Renal pelvis (tissue), 12 donors: ENCODE data around the gene SLC44A3. TPM values are rescaled to one million over a fixed set of nuclear protein-coding genes. Genes with fewer than 3 reads are reported as not detected.

ENCODE experiments used
- DNase-seq: peaks from one replicate; pipeline ENCODE4 v3.0.0-alpha.2; 2013
- long read RNA-seq, 16 experiments: transcript quantifications; one replicate each; lab custom pipeline, GENCODE V29; 2026
- polyA plus RNA-seq, 3 donors: library from polyadenylated mRNA; unstranded; fragments of 120-200 nt; gene quantifications; one replicate each; pipeline ENCODE4 v1.2.1, GENCODE V29; 2013; ENCODE audit not compliant: insufficient read length in 3 of 3

The SLC44A3 gene, protein sequence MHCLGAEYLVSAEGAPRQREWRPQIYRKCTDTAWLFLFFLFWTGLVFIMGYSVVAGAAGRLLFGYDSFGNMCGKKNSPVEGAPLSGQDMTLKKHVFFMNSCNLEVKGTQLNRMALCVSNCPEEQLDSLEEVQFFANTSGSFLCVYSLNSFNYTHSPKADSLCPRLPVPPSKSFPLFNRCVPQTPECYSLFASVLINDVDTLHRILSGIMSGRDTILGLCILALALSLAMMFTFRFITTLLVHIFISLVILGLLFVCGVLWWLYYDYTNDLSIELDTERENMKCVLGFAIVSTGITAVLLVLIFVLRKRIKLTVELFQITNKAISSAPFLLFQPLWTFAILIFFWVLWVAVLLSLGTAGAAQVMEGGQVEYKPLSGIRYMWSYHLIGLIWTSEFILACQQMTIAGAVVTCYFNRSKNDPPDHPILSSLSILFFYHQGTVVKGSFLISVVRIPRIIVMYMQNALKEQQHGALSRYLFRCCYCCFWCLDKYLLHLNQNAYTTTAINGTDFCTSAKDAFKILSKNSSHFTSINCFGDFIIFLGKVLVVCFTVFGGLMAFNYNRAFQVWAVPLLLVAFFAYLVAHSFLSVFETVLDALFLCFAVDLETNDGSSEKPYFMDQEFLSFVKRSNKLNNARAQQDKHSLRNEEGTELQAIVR
- 10 to 100 TPM; 52.8 to 88.6 (median 62.1) TPM for polyA plus RNA-seq
- long read RNA-seq, donor 1, partial matches to known transcripts: 313 of 333 reads
- long read RNA-seq, donor 1, other reads (novel, unspliced or antisense): 14 of 333 reads
- long read RNA-seq, donor 2, partial matches to known transcripts: 12 of 20 reads
- long read RNA-seq, donor 2, other reads (novel, unspliced or antisense): 0 of 20 reads
- long read RNA-seq, donor 3, partial matches to known transcripts: 341 of 358 reads
- long read RNA-seq, donor 3, other reads (novel, unspliced or antisense): 8 of 358 reads
- long read RNA-seq, donor 4, transcript SLC44A3-201 (15 exons, 2,388 nt): major isoform, 6 of 29 reads
- long read RNA-seq, donor 4, partial matches to known transcripts: 18 of 29 reads
- long read RNA-seq, donor 4, other reads (novel, unspliced or antisense): 0 of 29 reads
- long read RNA-seq, donor 5, partial matches to known transcripts: 0 of 5 reads
- long read RNA-seq, donor 5, other reads (novel, unspliced or antisense): 0 of 5 reads
- long read RNA-seq, donor 6, partial matches to known transcripts: 14 of 18 reads
- long read RNA-seq, donor 6, other reads (novel, unspliced or antisense): 0 of 18 reads
- long read RNA-seq, donor 7, partial matches to known transcripts: 429 of 453 reads
- long read RNA-seq, donor 7, other reads (novel, unspliced or antisense): 15 of 453 reads
- long read RNA-seq, donor 8, partial matches to known transcripts: 0 of 1 reads
- long read RNA-seq, donor 8, other reads (novel, unspliced or antisense): 0 of 1 reads
- long read RNA-seq, donor 9, transcript SLC44A3-201 (15 exons, 2,388 nt): major isoform, 5 of 25 reads
- long read RNA-seq, donor 9, partial matches to known transcripts: 18 of 25 reads
- long read RNA-seq, donor 9, other reads (novel, unspliced or antisense): 0 of 25 reads
- long read RNA-seq, donor 10, partial matches to known transcripts: 9 of 13 reads
- long read RNA-seq, donor 10, other reads (novel, unspliced or antisense): 0 of 13 reads
- long read RNA-seq, donor 11, partial matches to known transcripts: 5 of 9 reads
- long read RNA-seq, donor 11, other reads (novel, unspliced or antisense): 0 of 9 reads
- long read RNA-seq, donor 12, partial matches to known transcripts: 47 of 59 reads
- long read RNA-seq, donor 12, other reads (novel, unspliced or antisense): 5 of 59 reads
- long read RNA-seq, donor 13, partial matches to known transcripts: 5 of 13 reads
- long read RNA-seq, donor 13, other reads (novel, unspliced or antisense): 0 of 13 reads
- long read RNA-seq, donor 14: 0 reads
- long read RNA-seq, donor 15, transcript SLC44A3-204 (14 exons, 2,061 nt): major isoform, 5 of 32 reads
- long read RNA-seq, donor 15, partial matches to known transcripts: 19 of 32 reads
- long read RNA-seq, donor 15, other reads (novel, unspliced or antisense): 0 of 32 reads
- long read RNA-seq, donor 16, partial matches to known transcripts: 14 of 22 reads
- long read RNA-seq, donor 16, other reads (novel, unspliced or antisense): 0 of 22 reads

DNA sequence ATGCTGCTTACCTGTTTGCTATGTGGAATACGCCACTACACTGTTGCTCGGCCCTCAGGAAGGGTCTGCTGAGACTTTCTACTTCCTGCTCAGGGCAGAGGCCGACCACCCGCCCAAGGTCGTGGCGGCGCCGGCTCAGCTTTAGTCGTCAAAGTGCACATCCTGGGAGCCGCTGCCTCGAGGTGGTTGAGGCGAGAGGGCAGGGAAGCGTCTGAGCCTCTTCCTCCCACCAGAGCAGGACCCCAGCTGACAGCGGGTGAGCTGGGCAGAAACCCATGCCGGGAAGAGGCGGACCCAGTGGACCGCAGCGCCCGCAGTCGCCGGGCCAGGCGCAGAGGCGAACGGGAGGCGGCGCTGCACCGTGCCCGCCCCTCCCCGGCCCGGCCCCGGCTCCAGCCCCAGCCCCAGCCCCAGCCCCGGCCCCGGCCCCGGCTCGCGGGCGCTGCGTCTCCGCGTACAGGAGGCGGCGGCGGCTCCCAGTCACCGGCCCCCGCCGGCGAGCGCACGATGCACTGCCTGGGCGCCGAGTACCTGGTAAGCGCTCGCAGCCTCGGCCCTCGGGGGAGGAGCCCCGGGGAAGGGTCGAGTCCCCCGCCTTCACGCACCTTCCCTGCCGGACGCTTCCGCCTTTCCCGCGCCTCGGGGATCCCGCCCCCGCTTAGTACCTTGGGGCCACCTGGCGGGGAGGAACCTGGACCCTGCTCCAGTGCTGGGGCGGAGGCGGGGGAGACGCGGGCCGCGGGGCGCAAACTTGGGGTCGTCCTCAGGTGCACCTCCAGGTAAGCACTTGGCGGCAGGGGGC lies at the start of gene SLC44A3:
SLC44A3 (plus strand) TSS at position 413 of the 802 bp plus-strand sequence; CDS start at position 508, 95 bp downstream.
- DNase-seq: peak; percentile 33

DNA sequence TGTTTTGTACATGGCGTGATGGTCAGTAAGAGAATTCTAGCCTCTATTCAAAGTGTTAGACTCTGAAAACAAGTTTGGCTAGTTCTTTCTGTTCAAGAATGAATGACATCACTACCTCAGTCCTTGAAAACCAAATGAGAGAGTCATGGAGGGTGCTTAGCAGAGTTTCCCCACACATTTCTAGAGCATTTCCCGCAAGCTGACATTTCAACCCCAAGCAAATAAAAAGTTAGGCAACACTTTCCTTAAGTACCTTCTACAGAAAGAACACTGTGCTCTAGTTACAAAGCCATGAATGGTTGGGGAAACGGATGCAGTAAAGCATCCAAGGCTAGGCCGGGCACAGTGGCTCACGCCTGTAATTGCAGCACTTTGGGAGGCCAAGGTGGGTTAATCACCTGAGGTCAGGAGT lies 47.9 kb upstream of the SLC44A3 start:
- DNase-seq: no peak

DNA sequence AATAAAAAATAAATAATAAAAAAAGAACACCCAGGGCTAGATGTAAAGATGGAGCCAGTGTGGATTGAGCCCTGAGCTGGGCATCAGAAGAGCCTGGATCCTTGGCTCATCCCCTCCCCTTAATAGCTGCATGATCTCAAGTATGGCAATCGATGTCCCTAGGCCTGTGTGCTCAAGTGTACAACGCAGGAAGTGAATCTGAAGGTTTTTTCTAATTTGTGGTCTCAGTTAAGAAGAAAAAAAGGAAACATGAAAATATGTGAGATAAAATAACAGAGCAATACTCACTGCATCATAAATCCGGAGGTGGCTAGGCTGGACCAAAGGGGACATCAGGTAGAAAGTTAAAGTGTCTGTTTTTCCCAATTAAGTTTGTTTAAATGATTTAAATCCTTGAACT lies 47.3 kb upstream of the SLC44A3 start:
- no peak for DNase-seq

DNA sequence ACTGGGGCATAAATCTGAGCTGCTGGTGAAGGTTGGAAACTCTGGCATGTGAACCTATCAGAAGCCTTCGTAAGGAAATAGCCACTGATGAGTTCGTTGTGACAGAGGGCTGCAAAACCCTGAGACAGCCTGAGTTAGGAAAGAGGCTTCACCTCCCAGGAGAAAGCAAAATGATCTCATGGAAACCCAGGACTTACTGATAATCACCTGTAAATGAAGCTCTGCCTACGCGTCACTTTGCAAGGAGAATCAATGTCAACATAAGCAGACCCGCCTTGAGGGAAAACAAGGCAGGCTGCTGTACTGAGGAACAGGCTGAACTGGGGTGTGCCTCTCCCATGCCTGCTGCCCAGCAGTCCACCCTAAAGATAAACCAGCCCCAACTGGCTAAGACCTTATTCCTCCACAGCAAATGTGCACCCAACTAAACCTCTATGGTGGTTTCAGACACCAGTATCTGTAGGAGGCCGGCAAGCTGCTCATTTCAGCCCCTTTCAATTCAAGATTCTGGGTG lies 46.8 kb upstream of the SLC44A3 start:
- no peak for DNase-seq

DNA sequence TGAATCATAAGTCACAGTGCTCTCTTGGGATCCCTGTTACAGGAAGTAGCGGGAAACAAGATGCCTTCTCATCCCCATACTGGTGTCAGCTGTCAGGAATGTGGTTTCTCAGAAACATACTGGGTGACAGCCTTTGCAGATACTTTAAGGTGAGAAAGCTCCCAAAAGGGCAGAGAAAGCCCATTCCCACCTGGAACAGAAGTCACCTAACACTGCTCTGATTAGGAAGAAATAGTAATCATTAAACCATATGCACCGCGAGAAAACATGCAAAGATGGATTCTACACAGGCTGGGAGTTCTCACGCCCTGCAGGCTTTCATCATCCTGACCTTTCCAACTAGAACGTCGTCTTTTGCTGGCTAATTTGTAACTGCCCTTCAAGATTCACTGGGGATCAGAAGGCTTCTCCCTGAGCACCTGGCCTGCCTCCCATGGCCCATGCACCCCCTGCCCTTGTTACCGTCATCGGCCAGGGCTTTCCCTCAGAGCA lies 46.2 kb upstream of the SLC44A3 start:
- no peak for DNase-seq

DNA sequence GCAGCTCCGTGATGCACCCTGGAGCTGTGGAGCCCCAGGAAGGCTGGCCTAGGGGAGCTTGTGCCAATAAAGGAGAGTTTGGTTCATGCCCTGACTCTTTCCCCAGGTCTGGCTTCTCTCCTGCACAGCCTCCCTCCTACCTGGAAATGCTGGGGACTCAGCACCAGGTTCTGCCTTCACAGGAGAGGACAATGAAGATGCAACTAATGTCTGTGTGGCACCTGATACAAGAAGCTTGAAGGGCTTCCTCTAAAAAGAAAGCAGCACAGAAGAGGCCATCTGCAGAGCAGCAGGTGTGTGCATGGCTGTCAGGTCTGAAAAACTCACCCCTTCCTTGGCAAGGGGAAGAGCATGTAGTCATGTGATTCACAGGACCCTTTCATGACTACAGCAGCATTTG lies 43.7 kb upstream of the SLC44A3 start:
- DNase-seq: no peak

DNA sequence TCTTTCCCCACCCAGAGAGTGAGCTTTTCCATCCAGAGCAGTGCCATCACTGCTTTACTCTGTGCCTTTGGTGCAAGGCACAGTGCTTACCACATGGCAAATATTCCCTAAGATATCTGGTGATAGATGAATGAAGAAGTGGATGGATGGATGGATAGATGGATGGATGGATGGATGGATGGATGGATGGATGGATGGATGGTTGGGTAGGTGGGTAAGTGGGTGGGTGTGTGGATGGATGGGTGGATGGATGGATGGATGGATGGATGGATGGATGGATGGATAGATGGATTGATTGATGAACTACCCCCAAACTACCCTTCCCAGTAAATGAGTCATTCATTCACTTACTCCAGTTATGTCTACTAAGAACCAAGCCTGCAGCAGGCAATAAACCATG lies 42.9 kb upstream of the SLC44A3 start:
- DNase-seq: no peak

DNA sequence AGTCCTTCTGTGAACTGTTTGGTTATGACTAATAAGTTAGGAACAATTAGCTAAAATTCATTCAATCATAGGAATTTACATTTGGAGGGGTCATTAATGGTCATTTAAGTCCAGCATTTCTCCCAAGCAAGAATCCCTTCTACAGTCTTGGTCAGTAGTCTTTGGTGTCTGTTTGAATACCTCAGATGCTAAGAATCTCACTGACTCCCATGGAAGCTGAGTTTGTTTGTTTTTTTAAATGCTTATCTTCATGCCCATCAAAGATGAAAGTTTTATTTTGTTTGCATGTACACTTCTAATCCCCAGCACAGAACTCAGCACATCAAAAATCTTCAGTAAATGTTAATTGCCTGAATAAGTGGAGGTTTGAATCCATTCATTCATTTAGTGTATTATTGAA lies 41.3 kb upstream of the SLC44A3 start:
- DNase-seq: no peak

DNA sequence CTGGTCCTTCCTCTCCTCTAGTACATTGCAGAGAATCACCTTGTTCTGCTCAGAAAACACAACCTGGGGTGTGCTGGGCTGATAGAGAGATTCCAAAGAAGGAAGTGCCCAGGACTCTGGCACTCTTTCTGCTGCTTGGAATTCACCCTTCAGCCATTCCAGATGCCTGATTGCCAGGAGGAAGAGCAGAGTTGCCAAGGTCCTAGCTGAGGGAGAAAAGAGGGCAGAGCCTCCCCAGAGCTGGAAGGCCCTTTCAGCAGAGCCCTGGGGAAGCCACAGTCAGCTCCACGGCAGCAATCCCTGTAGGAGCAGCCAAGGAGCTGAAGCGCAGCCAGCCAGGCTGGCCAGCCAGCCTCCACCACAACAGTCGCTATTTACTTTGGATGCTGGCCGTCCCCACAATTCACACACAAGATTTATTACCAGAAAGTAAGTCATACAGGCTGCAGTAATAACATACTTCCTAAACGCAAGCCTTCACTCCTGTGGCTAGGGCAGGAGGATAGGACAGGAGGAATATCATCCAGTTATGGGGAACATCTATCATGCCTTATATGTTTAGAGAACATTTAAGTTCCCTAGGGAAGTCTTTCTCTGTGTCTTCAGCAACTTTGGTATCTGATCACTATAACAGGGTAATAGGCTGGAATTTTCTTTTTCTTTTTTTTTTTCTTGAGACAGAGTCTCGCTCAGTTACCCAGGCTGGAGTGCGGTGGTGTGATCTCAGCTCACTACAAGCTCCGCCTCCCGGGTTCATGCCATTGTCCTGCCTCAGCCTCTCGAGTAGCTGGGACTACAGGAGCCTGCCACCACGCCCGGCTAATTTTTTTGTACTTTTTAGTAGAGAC lies 36.6 kb upstream of the SLC44A3 start:
- peak; percentile 65 for DNase-seq

DNA sequence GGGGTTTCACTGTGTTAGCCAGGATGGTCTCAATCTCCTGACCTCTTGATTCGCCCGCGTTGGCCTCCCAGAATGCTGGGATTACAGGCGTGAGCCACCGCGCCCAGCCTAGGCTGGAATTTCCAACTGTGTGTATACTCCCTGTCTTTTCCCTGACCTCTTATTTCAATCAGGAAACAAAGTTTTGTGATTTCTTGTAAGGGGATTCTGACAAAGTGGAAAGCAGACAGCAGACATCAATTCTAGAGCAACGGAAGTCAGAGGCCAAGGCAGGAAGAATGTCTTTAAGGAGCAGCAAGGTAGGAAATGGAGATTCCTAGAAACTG lies 36.0 kb upstream of the SLC44A3 start:
- DNase-seq: no peak

DNA sequence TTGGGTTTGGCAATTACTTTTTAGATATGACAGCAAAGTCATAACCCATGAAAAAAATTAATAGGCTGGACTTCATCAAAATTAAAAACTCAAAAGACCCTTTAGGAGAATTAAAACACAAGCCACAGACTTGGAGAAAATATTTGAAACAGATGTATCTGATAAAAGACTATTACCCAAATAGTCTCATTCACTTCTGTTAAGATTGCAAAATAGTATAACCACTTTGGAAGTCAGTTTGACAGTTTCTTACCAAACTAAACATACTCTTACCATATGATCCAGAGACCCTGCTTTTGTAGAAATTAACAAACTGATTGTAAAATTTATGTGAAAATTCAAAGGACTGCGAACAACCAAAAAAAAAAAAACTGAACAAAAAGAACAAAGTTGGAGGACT lies 32.5 kb upstream of the SLC44A3 start:
- DNase-seq: no peak

DNA sequence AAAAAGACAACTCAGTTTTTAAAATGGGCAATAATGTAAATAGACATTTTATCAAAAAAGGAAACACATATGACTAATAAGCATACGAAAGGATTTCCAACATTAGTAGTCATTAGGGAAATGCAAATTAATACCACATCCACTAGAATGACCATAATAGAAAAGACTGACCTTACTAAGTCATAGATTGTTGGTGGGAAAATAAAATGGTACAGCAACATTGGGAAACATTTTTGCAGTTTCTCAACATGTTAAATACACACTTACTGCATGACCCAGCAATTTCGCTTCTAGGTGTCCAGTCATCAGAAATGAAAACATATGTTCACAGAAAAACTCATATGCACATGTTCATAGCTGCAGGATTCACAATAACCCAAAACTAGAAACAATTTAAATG lies 29.9 kb upstream of the SLC44A3 start:
- no peak for DNase-seq

DNA sequence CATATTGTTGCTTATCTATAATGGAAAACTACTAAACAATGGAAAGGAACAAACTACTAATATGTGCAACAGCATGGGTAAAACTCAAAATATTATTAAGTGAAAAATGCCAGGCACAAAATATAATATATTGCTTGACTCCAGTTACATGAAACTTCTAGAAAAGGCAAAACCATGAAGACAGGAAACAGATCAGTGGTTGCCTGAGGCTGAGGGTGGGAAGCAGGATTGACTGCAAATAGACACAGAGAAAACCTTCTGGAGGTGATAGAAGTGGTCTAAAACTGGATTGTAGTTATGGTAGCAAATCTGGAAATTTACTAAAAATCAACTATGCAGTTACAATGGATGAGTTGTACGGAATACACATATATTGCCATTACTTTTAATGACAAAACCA lies 29.5 kb upstream of the SLC44A3 start:
- no peak for DNase-seq

DNA sequence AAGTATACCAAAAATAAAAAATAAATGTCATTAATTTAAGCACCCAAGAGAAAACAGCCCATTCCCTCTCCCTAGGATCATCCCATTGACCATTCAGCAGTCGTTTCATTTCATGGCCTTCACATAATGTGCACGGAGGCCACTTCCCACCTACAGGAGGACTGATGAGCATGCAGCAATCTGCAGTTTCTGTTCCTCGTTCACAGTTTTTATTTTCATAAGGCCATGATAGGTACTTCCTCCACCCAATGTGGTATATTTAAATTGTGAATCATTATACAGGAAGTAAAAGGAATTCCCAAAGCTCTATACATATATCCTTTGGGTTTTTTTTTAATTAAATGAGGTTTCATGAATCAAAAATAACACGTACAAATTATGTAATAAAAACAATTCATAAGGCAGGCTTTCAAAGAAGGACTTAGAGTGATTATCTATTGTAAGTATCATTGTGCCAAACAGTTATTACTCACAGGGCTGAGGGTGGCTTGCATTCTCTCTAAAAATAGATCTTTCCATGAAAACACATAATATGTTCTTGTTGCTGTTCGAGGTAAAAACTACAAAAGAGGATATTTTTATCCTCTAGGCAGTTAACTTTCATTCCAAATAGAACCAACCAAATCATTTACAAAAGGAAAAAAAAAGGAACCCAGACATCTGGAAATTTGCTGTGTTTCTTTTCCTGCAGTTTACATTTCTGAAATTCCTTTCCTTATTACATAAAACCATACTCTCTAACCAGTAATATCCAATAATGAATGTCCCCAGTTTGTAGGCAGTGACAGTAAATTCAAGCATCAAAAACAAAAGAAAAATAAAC lies 27.5 kb upstream of the SLC44A3 start:
- DNase-seq: no peak

DNA sequence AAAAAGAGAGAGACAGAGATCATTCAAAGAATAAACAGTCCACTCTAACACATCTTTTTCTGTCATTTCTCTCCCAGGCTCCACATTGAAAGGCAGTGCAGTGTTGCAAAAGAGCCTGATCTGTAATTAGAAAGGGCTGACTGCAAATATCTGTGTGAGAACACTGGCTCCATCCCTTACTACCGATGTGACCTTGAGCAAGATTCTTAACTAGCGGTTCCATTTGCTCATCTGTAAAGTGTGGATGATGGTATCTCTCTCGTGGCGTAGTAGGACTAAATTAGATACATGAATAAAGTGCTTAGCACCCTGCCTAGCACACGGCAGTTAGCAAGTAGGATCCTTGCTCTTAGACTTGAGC lies 26.9 kb upstream of the SLC44A3 start:
- no peak for DNase-seq

DNA sequence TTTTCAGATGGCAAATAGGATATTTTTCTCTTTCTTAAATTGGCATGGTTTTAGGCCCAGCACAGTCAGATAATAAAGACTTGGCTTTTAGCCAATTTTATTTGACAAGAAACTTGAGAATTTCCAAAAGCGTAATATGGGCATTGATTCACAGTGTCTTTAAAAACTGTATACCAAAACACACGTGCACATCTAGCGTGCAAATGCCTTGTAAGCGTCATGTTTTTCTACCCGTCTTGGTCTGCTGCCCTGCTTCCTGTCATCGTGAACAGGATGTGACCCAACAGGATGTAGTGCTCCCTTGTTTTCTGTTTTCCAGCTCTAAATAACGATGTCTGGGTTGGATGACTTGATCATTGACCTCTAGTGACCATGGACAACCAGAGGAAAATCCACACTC lies 24.7 kb upstream of the SLC44A3 start:
- DNase-seq: no peak

DNA sequence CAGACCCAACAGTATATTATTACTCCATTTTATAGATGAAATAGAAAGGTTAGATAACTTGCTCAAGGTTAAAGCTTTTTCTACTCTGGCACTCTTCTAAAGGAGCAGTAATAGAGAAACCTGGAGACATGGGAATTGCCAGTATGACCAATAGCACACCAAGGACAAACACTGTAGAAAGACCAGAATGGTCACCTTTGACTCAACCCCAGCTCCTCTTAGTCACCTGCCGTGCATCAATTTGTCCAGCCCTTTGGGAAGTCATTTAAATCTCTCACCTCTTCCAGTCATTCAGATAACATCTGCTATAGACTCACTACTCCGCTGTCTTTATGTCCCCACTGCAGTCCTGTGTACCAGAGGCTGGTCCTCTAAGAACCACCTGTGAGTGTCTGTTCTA lies 23.9 kb upstream of the SLC44A3 start:
- no peak for DNase-seq
